Measurements from ENCODE around the gene CLBA1. TPM values are rescaled to one million over a fixed set of nuclear protein-coding genes. Genes with fewer than 3 reads are reported as not detected.

CLBA1 gene
- total RNA-seq, 3 donors from 2014 or later, result 6.0 to 8.4 (median 6.9) TPM

DNA sequence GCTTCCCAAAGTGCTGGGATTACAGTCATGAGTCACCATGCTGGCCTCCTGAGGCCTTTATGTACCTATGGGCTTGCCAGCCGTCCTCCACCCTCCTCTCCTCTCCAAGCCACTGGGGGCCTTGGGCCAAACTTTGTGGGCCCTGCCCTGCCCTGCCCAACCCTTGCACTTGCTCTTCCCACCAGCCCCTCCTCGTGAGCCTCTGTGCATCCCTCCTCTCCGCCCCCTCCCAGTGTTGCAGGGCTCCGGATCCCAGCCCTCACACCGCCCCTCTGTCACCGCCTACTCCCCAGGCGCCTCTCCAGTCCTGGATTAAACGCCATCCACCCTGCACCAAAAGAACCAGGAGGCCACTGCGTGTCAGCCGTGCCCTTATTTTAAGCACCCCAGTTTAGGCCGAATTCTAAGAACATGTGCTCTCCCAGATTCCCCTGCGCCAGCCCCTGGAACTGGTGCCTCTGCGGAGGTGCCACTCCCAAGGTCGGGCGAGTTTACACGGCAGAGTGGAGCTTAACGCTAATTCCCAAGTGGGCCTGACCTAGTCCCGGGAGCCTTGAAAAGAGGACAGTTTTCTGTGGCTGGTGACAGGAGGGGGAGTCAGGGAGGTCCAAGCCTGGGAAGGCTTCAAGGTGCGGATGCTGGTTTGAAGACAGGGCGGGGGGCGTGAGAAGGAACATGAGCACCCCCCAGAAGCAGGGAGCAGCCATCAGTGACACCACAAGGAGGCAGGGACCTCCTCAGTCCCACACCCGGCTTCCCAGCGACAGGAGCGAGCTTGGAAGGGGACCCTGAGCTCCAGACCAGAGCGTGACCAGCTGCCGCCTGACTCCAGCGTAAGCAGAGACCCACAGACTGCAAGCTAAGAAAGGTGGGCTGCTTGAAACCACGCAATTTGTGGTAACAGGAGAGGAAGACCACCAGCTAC, 56.5 kb downstream of the CLBA1 start:
- Histone ChIP-seq H3K4me1 (ENCODE audit: low read depth) (peaks cover 4% of the 10 kb centered on the region), H3K4me3 (no peak overlapping the region), H3K9me3 (no peaks in the 10 kb centered on the region), H3K36me3 (ENCODE audit: low read depth) (no peaks in the 10 kb centered on the region)
- TF ChIP-seq, protein P1, sequence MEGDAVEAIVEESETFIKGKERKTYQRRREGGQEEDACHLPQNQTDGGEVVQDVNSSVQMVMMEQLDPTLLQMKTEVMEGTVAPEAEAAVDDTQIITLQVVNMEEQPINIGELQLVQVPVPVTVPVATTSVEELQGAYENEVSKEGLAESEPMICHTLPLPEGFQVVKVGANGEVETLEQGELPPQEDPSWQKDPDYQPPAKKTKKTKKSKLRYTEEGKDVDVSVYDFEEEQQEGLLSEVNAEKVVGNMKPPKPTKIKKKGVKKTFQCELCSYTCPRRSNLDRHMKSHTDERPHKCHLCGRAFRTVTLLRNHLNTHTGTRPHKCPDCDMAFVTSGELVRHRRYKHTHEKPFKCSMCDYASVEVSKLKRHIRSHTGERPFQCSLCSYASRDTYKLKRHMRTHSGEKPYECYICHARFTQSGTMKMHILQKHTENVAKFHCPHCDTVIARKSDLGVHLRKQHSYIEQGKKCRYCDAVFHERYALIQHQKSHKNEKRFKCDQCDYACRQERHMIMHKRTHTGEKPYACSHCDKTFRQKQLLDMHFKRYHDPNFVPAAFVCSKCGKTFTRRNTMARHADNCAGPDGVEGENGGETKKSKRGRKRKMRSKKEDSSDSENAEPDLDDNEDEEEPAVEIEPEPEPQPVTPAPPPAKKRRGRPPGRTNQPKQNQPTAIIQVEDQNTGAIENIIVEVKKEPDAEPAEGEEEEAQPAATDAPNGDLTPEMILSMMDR (IDR thresholded peaks at IDR 0.05), result no peak
- intact Hi-C loops (cut with DNase I, micrococcal nuclease), result loop anchor here (10.0 kb wide), 1 partner anchor 67 kb away; the partner anchor contains the start of gene AHNAK2 (in 2 of the 2)
- ATAC-seq (no peak), DNase-seq (no peak)

DNA sequence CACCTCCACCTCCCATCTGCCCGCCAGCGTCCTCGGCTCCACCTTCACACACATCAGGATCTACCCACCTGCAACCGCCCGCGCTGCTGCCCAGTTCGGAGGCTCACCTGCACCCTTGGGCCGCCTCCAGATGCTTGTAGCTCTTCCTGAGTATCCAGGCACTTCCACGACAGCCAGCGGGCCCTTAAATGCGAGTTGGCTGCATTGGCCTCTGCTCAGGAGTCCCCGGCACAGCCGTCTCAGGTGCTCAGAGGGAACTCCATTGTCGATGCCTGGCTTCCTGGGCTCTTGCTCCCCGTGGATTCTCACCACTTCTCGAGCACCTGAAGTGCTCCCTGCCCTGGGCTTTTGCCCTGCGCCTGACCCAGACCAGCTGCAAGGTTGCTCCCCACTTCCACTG, 57.2 kb downstream of the CLBA1 start:
- Histone ChIP-seq H3K4me1 (ENCODE audit: low read depth) (peaks cover 4% of the 10 kb centered on the region), H3K9me3 (no peaks in the 10 kb centered on the region), H3K36me3 (ENCODE audit: low read depth) (no peaks in the 10 kb centered on the region), H3K4me3 (no peak overlapping the region)
- intact Hi-C loops (cut with DNase I, micrococcal nuclease), result loop anchor here (10.0 kb wide), 1 partner anchor 68 kb away; the partner anchor contains the start of gene AHNAK2 (in 2 of the 2)
- TF ChIP-seq, protein P1 (IDR thresholded peaks at IDR 0.05), result no peak
- DNase-seq (no peak), ATAC-seq (no peak)

DNA sequence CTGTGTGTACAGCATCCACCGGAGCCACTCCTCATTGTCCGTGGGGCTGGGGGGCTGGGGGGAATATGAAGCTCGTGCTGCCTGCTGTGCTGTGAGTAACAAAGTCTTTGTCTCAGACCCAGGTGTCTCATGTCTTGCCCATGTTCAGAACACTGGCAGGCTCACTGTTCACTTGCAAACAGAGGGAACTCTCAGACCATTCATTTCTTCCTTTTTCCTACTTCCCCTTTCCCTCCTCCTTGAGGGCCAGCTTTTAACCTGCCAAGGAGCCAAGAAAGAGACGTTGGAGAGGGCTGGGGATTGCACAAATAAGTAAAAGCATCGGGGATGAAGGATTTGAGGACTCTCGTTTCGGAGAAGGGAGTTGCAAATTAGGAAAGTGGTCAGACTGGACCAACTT, 58.1 kb downstream of the CLBA1 start:
- no peak for ATAC-seq
- H3K4me3 ChIP-seq, result no peak overlapping the region
- TF ChIP-seq, protein P1 (IDR thresholded peaks at IDR 0.05), result no peak
- intact Hi-C loops (cut with DNase I, micrococcal nuclease), result loop anchor here (10.0 kb wide), 1 partner anchor 69 kb away; the partner anchor contains the start of gene AHNAK2 (in 2 of the 2)
- H3K36me3 ChIP-seq (ENCODE audit: low read depth), result no peaks in the 10 kb centered on the region
- no peak for DNase-seq
- H3K9me3 ChIP-seq, result no peaks in the 10 kb centered on the region
- peaks cover 4% of the 10 kb centered on the region for H3K4me1 ChIP-seq (ENCODE audit: low read depth)

Other genes starting within 250 kb of the CLBA1 start
- 10 to 100 TPM; 38.7 to 82.4 (median 60.4) TPM for gene SIVA1, start 232.6 kb upstream of the CLBA1 start, total RNA-seq
- 100 to 1,000 TPM; 122 to 176 (median 128) TPM for gene AKT1, start 190.0 kb upstream of the CLBA1 start, total RNA-seq
- 10 to 100 TPM in 1 of 3 donors, 1 to 10 TPM in 2; 6.5 to 10.6 (median 7.8) TPM for gene ZBTB42, start 184.7 kb upstream of the CLBA1 start, total RNA-seq
- 10 to 100 TPM; 66.8 to 89.9 (median 69.9) TPM for gene CEP170B, start 120.5 kb upstream of the CLBA1 start, total RNA-seq
- 1 to 10 TPM in 1 of 3 donors, under 1 TPM in 2; 0.38 to 2.2 (median 0.39) TPM for gene PLD4, start 60.9 kb upstream of the CLBA1 start, total RNA-seq
- 100 to 1,000 TPM in 1 of 3 donors, 10 to 100 TPM in 1, 1 to 10 TPM in 1; 4.6 to 145 (median 20.3) TPM for gene AHNAK2, start 7.4 kb upstream of the CLBA1 start, total RNA-seq
- 1 to 10 TPM; 4.3 to 8.7 (median 5.6) TPM for gene CDCA4, start 35.3 kb downstream of the CLBA1 start, total RNA-seq
- gene GPR132, start 79.6 kb downstream of the CLBA1 start, total RNA-seq, result 1 to 10 TPM; 1.7 to 4.0 (median 3.1) TPM
- 1 to 10 TPM; 5.6 to 8.2 (median 5.7) TPM for gene JAG2, start 183.0 kb downstream of the CLBA1 start, total RNA-seq
- gene NUDT14, start 195.5 kb downstream of the CLBA1 start, total RNA-seq, result 10 to 100 TPM; 26.9 to 46.7 (median 37.9) TPM

Data from mucosa of descending colon (tissue), 3 donors.